GM12864 (cell line): Measurements from ENCODE around the gene SETD1B.
"Not testable (repeated sequence)": the region's sequence is repeated elsewhere in the genome, so short reads cannot be mapped to it uniquely, and the experiment has no call there.

Experiments used
- DNase-seq: peaks from one replicate; pipeline ENCODE4 v3.0.0-alpha.2; 2011; ENCODE audit warnings: low read depth
- H3K4me3 ChIP-seq: 2 replicates; pipeline ENCODE4 v1.5.1; 2011; ENCODE audit warnings: mild to moderate bottlenecking, low read depth, low read length, control low read depth
- TF ChIP-seq, protein P1 (sequence below): IDR thresholded peaks from 2 replicates; pipeline ENCODE4 v1.5.1; 2011; ENCODE audit warnings: low read depth, mild to moderate bottlenecking, moderate library complexity, low read length, control low read depth, inconsistent platforms; ENCODE audit errors: missing control alignments

Gene SETD1B

DNA sequence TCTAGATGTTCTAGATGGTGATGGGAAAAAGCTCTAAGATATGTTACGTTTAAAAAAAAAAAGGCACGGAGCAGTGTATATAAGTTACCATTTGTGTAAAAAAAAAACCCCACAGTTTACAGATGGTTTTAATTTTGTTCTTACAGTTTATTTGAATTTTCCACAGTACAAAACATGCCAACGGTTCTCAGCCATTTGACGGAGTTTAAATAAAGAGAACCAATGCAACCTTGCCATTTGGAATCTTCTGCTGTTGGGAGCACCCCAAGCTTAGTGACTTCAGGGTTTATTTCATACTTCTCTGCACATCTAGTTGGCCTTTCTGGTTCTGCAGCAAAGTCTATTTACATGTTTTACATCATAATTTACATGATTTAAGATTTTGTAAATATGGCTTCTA lies 62.5 kb downstream of the SETD1B start:
- H3K4me3 ChIP-seq, result no peak overlapping the region
- TF ChIP-seq, protein P1, sequence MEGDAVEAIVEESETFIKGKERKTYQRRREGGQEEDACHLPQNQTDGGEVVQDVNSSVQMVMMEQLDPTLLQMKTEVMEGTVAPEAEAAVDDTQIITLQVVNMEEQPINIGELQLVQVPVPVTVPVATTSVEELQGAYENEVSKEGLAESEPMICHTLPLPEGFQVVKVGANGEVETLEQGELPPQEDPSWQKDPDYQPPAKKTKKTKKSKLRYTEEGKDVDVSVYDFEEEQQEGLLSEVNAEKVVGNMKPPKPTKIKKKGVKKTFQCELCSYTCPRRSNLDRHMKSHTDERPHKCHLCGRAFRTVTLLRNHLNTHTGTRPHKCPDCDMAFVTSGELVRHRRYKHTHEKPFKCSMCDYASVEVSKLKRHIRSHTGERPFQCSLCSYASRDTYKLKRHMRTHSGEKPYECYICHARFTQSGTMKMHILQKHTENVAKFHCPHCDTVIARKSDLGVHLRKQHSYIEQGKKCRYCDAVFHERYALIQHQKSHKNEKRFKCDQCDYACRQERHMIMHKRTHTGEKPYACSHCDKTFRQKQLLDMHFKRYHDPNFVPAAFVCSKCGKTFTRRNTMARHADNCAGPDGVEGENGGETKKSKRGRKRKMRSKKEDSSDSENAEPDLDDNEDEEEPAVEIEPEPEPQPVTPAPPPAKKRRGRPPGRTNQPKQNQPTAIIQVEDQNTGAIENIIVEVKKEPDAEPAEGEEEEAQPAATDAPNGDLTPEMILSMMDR, result no peak

GRCh38 chr12:121869229-121869628 lies 65.4 kb downstream of the SETD1B start:
- H3K4me3 ChIP-seq, DNase-seq: not testable (repeated sequence)

More for the DNA sequence above, 62.5 kb downstream of the SETD1B start:
- DNase-seq, result no peak

DNA sequence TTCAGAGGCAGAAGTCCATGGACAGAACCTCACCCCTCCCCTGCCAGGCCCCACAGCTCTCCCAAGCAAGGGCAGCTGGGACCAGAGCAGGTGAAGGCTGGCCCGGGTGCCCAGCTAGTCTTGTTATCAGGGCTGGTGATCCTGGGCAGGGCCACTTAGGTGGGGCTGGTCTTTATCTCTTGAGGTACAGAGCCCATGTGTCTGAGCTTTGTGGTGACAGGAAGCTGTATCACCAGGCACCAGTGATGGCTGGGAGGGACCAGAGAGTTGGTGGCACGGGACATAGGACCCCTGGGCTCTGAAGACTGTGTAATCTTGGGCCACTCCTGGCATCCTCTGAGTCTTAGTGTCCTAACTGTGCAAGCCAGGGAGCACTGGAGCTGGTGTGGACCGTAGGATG lies 67.7 kb downstream of the SETD1B start:
- H3K4me3 ChIP-seq, result no peak overlapping the region
- DNase-seq, result no peak

DNA sequence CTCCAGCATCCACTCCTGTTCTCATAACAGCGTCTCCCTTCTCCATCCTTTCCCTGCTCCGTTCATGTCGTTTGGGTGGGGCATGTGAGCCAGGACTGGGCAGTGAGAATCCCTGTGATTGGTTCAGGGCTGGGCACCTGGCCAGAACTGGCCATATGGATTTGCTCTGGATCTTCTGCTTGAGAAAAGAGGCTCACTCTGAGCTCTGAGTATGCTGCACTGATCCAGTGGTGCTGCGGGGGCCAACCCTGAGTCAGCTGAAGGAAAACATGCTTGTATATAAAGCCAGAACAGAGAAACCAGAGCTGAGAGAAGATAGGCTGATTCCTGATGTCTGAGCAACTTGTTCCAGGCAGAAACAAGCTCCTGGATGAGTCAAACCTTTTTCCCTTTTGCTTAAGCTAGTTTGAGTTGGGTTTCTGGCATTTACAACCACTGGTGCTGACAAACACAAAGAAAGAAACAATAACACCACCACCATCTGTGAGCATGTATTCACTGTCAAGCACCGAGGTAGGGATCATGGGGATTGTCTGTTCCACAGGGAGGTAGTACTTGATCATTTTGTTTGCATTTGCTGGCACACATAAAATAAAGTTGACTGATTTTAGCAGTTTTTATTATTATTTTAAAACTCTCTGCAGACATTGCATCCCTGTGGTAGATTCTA lies 68.9 kb downstream of the SETD1B start:
- no peak overlapping the region for H3K4me3 ChIP-seq

More for the DNA sequence above, 67.7 kb downstream of the SETD1B start:
- TF ChIP-seq, protein P1, result no peak

GRCh38 chr12:121873216-121873569 lies 69.4 kb downstream of the SETD1B start:
- no peak for DNase-seq
- TF ChIP-seq, protein P1, result no peak
- H3K4me3 ChIP-seq, result no peak overlapping the region

More for the DNA sequence above, 68.9 kb downstream of the SETD1B start:
- TF ChIP-seq, protein P1, result no peak
- no peak for DNase-seq

DNA sequence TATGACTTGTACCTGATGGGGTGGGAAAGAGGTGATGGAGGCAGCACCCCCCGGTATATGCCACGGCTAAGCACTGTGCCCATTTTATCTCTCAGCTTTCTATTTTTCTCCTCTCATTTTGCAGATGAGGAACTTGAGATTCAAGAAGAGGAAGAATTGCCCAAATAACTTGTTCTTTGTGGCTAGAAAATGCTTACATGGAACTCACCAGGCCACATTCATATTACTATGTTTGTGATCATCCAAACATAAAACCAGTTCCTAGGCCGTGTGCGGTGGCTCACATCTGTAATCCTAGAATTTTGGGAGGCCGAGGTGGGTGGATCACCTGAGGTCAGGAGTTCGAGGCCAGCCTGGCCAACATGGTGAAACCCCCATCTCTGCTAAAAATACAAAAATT lies 70.3 kb downstream of the SETD1B start:
- H3K4me3 ChIP-seq, result no peak overlapping the region
- DNase-seq, result no peak
- TF ChIP-seq, protein P1, result no peak

DNA sequence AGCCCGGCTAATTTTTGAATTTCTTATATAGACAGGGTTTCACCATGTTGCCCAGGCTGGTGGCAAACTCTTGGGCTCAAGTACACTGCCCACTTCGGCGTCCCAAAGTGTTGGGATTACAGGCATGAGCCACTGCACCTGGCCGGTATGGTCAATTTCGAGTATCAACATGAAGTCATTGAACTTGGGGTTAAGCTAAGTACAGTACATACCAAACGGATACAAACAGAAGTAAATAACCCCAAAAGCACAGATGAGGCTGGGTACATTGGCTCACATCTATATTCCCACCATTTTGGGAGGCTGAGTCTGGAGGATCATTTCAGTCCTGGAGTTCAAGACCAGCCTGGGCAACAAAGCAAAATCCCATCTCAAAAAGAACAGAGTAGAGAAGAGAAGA lies 71.8 kb downstream of the SETD1B start:
- no peak for DNase-seq
- TF ChIP-seq, protein P1, result no peak
- no peak overlapping the region for H3K4me3 ChIP-seq

- not testable (repeated sequence) for H3K4me3 ChIP-seq, DNase-seq
Observed at GRCh38 chr12:121876080-121876447, 72.3 kb downstream of the SETD1B start.
